ENCODE measurements around the gene ARHGAP10. TPM values are rescaled to one million over a fixed set of nuclear protein-coding genes. Genes with fewer than 3 reads are reported as not detected.

The ARHGAP10 gene
- total RNA-seq, 2 donors from 2014 or later, result 30.3 to 69.6 TPM

DNA sequence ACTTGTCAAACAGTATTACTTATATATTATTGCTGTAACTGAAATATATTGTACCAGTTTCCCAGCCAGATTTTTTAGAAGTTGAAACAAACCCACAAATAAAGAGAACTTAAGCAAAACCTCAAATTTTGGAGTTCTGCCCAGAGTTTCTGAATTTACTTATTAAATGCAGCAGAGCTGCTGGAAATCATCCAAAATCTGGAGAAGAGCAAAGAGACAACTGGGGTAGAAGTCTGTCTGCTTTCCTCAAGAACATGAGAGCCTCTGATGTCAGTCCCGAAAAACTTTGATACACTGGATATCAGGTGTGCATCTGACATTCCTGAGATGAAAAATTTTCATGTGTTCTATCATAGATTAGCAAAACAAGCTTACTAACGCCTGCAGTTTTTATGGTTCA, 384.4 kb downstream of the ARHGAP10 start:
- no peak for DNase-seq (ENCODE audit: low spot score)
- 17% methylated on average over 2 of the region's 2 CpGs for WGBS
- no peaks in the 10 kb centered on the region for H3K9me3 ChIP-seq
- H3K36me3 ChIP-seq, result no peaks in the 10 kb centered on the region
- intact Hi-C loops (cut with DNase I), result no loop called here
- H3K4me1 ChIP-seq (replicated peaks), result no peaks in the 10 kb centered on the region
- no peak for TF ChIP-seq CTCF (IDR thresholded peaks at IDR 0.05)
- TF ChIP-seq POLR2A (IDR thresholded peaks at IDR 0.05), result no peak
- TF ChIP-seq POLR2AphosphoS5 (IDR thresholded peaks at IDR 0.05), result no peak
- no peak overlapping the region for H3K27ac ChIP-seq
- H3K27me3 ChIP-seq (replicated peaks; ENCODE audit: insufficient read depth), result no peaks in the 10 kb centered on the region
- H3K4me3 ChIP-seq, result no peak overlapping the region

- Histone ChIP-seq H3K36me3 (no peaks in the 10 kb centered on the region), H3K27me3 (replicated peaks; ENCODE audit: insufficient read depth) (no peaks in the 10 kb centered on the region), H3K27ac (no peak overlapping the region), H3K9me3 (no peaks in the 10 kb centered on the region), H3K4me3 (no peak overlapping the region), H3K4me1 (replicated peaks) (no peaks in the 10 kb centered on the region)
- no peak for DNase-seq (ENCODE audit: low spot score)
- WGBS, result 62% methylated on average over 4 of the region's 4 CpGs
- TF ChIP-seq CTCF (IDR thresholded peaks at IDR 0.05), result no peak
- TF ChIP-seq POLR2A (IDR thresholded peaks at IDR 0.05), result no peak
- TF ChIP-seq POLR2AphosphoS5 (IDR thresholded peaks at IDR 0.05), result no peak
- intact Hi-C loops (cut with DNase I), result no loop called here
Measured at GRCh38 chr4:148116969-148117368, 385.1 kb downstream of the ARHGAP10 start.

GRCh38 chr4:148118179-148118578, 386.3 kb downstream of the ARHGAP10 start:
- no peak for DNase-seq (ENCODE audit: low spot score)
- TF ChIP-seq CTCF (IDR thresholded peaks at IDR 0.05) (no peak), POLR2AphosphoS5 (IDR thresholded peaks at IDR 0.05) (no peak)
- no peak overlapping the region for H3K4me3 ChIP-seq
- no peaks in the 10 kb centered on the region for H3K27me3 ChIP-seq (replicated peaks; ENCODE audit: insufficient read depth)
- no peaks in the 10 kb centered on the region for H3K9me3 ChIP-seq
- intact Hi-C loops (cut with DNase I), result no loop called here
- no peaks in the 10 kb centered on the region for H3K36me3 ChIP-seq
- H3K4me1 ChIP-seq (replicated peaks), result no peaks in the 10 kb centered on the region
- 95% methylated on average over 4 of the region's 4 CpGs for WGBS
- no peak overlapping the region for H3K27ac ChIP-seq

GRCh38 chr4:148118633-148119032, 386.7 kb downstream of the ARHGAP10 start:
- intact Hi-C loops (cut with DNase I), result no loop called here
- TF ChIP-seq CTCF (IDR thresholded peaks at IDR 0.05) (no peak), POLR2AphosphoS5 (IDR thresholded peaks at IDR 0.05) (no peak), POLR2A (IDR thresholded peaks at IDR 0.05) (no peak)

GRCh38 chr4:148120216-148120615, 388.3 kb downstream of the ARHGAP10 start:
- Histone ChIP-seq H3K27me3 (replicated peaks; ENCODE audit: insufficient read depth) (no peaks in the 10 kb centered on the region), H3K27ac (no peak overlapping the region), H3K4me3 (no peak overlapping the region), H3K4me1 (replicated peaks) (no peaks in the 10 kb centered on the region), H3K9me3 (no peaks in the 10 kb centered on the region), H3K36me3 (no peaks in the 10 kb centered on the region)
- DNase-seq (ENCODE audit: low spot score), result no peak
- intact Hi-C loops (cut with DNase I), result no loop called here
- TF ChIP-seq CTCF (IDR thresholded peaks at IDR 0.05) (no peak), POLR2A (IDR thresholded peaks at IDR 0.05) (no peak), POLR2AphosphoS5 (IDR thresholded peaks at IDR 0.05) (no peak)
- 90% methylated on average over 3 of the region's 3 CpGs for WGBS

More at GRCh38 chr4:148118633-148119032, 386.7 kb downstream of the ARHGAP10 start:
- 81% methylated on average over 3 of the region's 3 CpGs for WGBS
- no peaks in the 10 kb centered on the region for H3K36me3 ChIP-seq
- H3K4me3 ChIP-seq, result no peak overlapping the region
- DNase-seq (ENCODE audit: low spot score), result no peak
- H3K4me1 ChIP-seq (replicated peaks), result no peaks in the 10 kb centered on the region
- no peak overlapping the region for H3K27ac ChIP-seq
- H3K27me3 ChIP-seq (replicated peaks; ENCODE audit: insufficient read depth), result no peaks in the 10 kb centered on the region
- H3K9me3 ChIP-seq, result no peaks in the 10 kb centered on the region

Small RNA genes lying within 50 kb of the gene (microRNA-seq; reads per million reads assigned to microRNA genes)
- 1.7 reads per million, percentile 23 among the genes with 10 or more reads in this experiment for gene MIR4799

Small RNA genes lying within 50 kb of the gene (small RNA-seq; reads per million reads assigned to genes)
- gene MIR4799 (0 reads per million in 2 donors), gene RN7SL254P (0 reads per million in 2 donors), gene RNA5SP165 (0 reads per million in 2 donors)

Other genes with a start within 250 kb of the ARHGAP10 start
- 10 to 100 TPM; 34.7 to 48.0 TPM for gene TMEM184C, start 114.7 kb upstream of the ARHGAP10 start, total RNA-seq
- 10 to 100 TPM; 10.4 to 15.7 TPM for gene PRMT9, start 47.9 kb upstream of the ARHGAP10 start, total RNA-seq

Measured in prostate gland (tissue), 2 donors.